GM23338 (cell line): ENCODE results near the gene ZBTB20.

Experiments
- CREB1 ChIP-seq: fragments of 250-450 bp; sonication (Bioruptor Pico); IDR thresholded peaks from 2 replicates; pipeline ENCODE4 v1.5.0; 2020; ENCODE audit warnings: low read depth, mild to moderate bottlenecking, moderate library complexity
- CTCF ChIP-seq, 2 experiments: fragments of 200-600 bp in 1 of 2; sonication (generic) in 1 of 2; conservative IDR thresholded peaks; 2 replicates each; pipeline versions ENCODE4 v1.5.1 to v1.6.1; 2016 to 2017; ENCODE audit warnings: antibody characterized with exemption in 2 of 2, low read depth in 2 of 2, mild to moderate bottlenecking in 2 of 2, moderate library complexity in 1 of 2
- ETS1 ChIP-seq: IDR thresholded peaks from 2 replicates; pipeline ENCODE4 v1.6.1; 2016; ENCODE audit warnings: antibody characterized with exemption
- EZH2 ChIP-seq: fragments of 200-600 bp; sonication (generic); IDR thresholded peaks from one replicate; pipeline ENCODE4 v1.8.0; 2017; ENCODE audit warnings: antibody characterized with exemption, mild to moderate bottlenecking, low read depth; ENCODE audit not compliant: unreplicated experiment
- EZH2phosphoT487 ChIP-seq: fragments of 200-600 bp; sonication (generic); IDR thresholded peaks from one replicate; pipeline ENCODE4 v1.8.1; 2018; ENCODE audit warnings: antibody characterized with exemption; ENCODE audit not compliant: unreplicated experiment
- POLR2AphosphoS5 ChIP-seq: IDR thresholded peaks from 2 replicates; pipeline ENCODE4 v1.6.1; 2016; ENCODE audit warnings: antibody characterized with exemption, low read depth
- REST ChIP-seq: IDR thresholded peaks from one replicate; pipeline ENCODE4 v1.6.1; 2018; ENCODE audit warnings: antibody characterized with exemption; ENCODE audit not compliant: unreplicated experiment
- STAT1 ChIP-seq: IDR thresholded peaks from one replicate; pipeline ENCODE4 v1.6.1; 2016; ENCODE audit warnings: antibody characterized with exemption; ENCODE audit not compliant: unreplicated experiment

- no peak for TF ChIP-seq CTCF (conservative IDR thresholded peaks at IDR 0.05; ENCODE audit: low read depth in 2 of 2)
- no peak for TF ChIP-seq REST
- TF ChIP-seq EZH2phosphoT487: no peak
- TF ChIP-seq EZH2: no peak
- no peak for TF ChIP-seq POLR2AphosphoS5
- TF ChIP-seq STAT1: no peak
- TF ChIP-seq CREB1 (CRISPR knock-in tag): no peak
- no peak for TF ChIP-seq ETS1
These were observed 383.0 kb downstream of the ZBTB20 start for GRCh38 chr3:114764056-114764492.
